NOMO-1 treated with DMSO at 0.1 percent for 48 hours (cell line): ENCODE data around the gene RAD54L.
"Not testable (repeated sequence)": the region's sequence is repeated elsewhere in the genome, so short reads cannot be mapped to it uniquely, and the experiment has no call there.

Source experiments
- DNase-seq: peaks from one replicate; lab custom pipeline; 2025; ENCODE audit not compliant: unreplicated experiment; lab: John Stamatoyannopoulos, UW

Gene RAD54L

GRCh38 chr1:46319301-46319700 is 71.7 kb downstream of the RAD54L start:
- not testable (repeated sequence) for DNase-seq

GRCh38 chr1:46319960-46320914 is 72.7 kb downstream of the RAD54L start:
- DNase-seq = not testable (repeated sequence)

- not testable (repeated sequence) for DNase-seq
Measured at GRCh38 chr1:46322191-46322590, 74.6 kb downstream of the RAD54L start.

- peak; percentile 51 for DNase-seq
Measured at GRCh38 chr1:46325285-46326076, 77.9 kb downstream of the RAD54L start.
